Kidney (tissue), 14 donors: ENCODE data around the gene LPCAT3. TPM values are rescaled to one million over a fixed set of nuclear protein-coding genes. Genes with fewer than 3 reads are reported as not detected.

Experiments
- DNase-seq, 5 donors: peaks; one replicate each; pipeline ENCODE4 v3.0.0-alpha.2; 2013 to 2020
- FAIRE-seq: peaks from 2 replicates; lab custom pipeline; 2012; peaks lifted over from hg19 to GRCh38; lab: Jason Lieb, UNC
- H3K27ac ChIP-seq, 2 donors: one replicate each; pipeline ENCODE4 v1.7.0; 2013; ENCODE audit warnings: low read depth in 2 of 2, low read length in 2 of 2, inconsistent platforms in 1 of 2
- H3K27me3 ChIP-seq: one replicate; pipeline ENCODE4 v1.7.1; 2013; ENCODE audit warnings: low read length, inconsistent platforms; ENCODE audit not compliant: control insufficient read depth, insufficient read depth
- H3K36me3 ChIP-seq, 3 donors: one replicate each; pipeline versions ENCODE4 v1.7.0 to v1.7.1; 2013; ENCODE audit warnings: low read length in 3 of 3, control low read depth in 1 of 3, inconsistent platforms in 1 of 3; ENCODE audit not compliant: insufficient read depth in 3 of 3, control insufficient read depth in 2 of 3
- H3K4me1 ChIP-seq, 3 donors: one replicate each; pipeline versions ENCODE4 v1.7.0 to v1.7.1; 2013; ENCODE audit warnings: low read length in 3 of 3, inconsistent platforms in 1 of 3, low read depth in 1 of 3; ENCODE audit not compliant: control insufficient read depth in 2 of 3, insufficient read depth in 2 of 3
- H3K4me3 ChIP-seq, 3 donors: one replicate each; pipeline versions ENCODE4 v1.7.0 to v1.8.1; 2013; ENCODE audit warnings: low read length in 3 of 3, control low read depth in 1 of 3, inconsistent platforms in 1 of 3
- H3K9ac ChIP-seq, 3 donors: one replicate each; pipeline versions ENCODE4 v1.7.0 to v1.7.1; 2013; ENCODE audit warnings: low read length in 3 of 3, control low read depth in 1 of 3, inconsistent platforms in 1 of 3
- H3K9me3 ChIP-seq, 3 donors: one replicate each; pipeline versions ENCODE4 v1.7.0 to v1.7.1; 2013; ENCODE audit warnings: low read length in 3 of 3, control low read depth in 1 of 3, inconsistent platforms in 1 of 3; ENCODE audit not compliant: control insufficient read depth in 2 of 3, insufficient read depth in 1 of 3
- CTCF ChIP-seq: IDR thresholded peaks from 3 replicates; pipeline ENCODE4 v1.5.1; 2012; ENCODE audit warnings: mild to moderate bottlenecking, moderate library complexity, borderline replicate concordance; ENCODE audit not compliant: insufficient read depth; ENCODE audit errors: extremely low read depth
- intact Hi-C: fragments of 100-400 bp; cut with DNase I; formaldehyde crosslinking; loops from one replicate; pipeline ENCODE4 v1.11.1; 2022
- polyA plus RNA-seq: library from polyadenylated mRNA; stranded (reverse); fragments of 350-450 nt; fragmentation: Illumina TruSeq; extraction: RNeasy Lipid Tissue Mini Kit (QIAGEN cat#74804); gene quantifications from one replicate; pipeline ENCODE4 v1.2.3, GENCODE V29; 2014; ENCODE audit warnings: low read depth, low replicate concordance; ENCODE audit not compliant: insufficient read depth
- total RNA-seq: library from RNA; stranded (reverse); fragmentation: NEBNext Ultra II Directional; extraction: Animal tissue kit (Norgen Biotek cat#: 25700); gene quantifications from one replicate; pipeline ENCODE4 v1.2.1, GENCODE V29; 2021
- donor health status: control.
- donor health status: control.
- donor health status: control.
- donor health status: control.
- donor health status: control.
- donor health status: DM: yes; HTN: yes; CAD: no.
- donor health status: Normal renal cell carcinoma (clear cell type).

Gene LPCAT3
- total and polyA plus RNA-seq, 2 donors from 2014 or later = 59.2 to 77.8 TPM

DNA sequence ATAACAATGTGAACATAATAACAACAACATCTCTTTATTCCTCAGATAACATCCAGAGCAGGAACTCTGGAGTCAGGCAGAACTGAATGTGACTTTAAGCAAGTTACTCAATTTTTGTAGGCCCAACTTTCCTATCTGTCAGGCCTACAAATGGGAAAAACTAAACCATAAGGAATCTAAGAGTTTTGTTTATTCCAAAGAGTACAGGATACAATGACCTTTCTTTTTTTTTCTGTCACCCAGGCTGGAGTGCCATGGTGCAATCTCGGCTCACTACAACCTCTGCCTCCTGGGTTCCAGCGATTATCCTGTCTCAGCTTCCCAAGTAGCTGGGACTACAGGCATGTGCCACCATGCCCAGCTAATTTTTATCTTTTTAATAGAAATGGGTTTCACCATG lies 9.4 kb downstream of the LPCAT3 start:
- DNase-seq (no peak), FAIRE-seq (no peak)
- Histone ChIP-seq H3K36me3 (peaks cover 2 to 16% (median 2%) of the 10 kb centered on the region in 3 donors), H3K4me3 (no peak overlapping the region), H3K27me3 (no peaks in the 10 kb centered on the region), H3K9me3 (no peaks in the 10 kb centered on the region), H3K9ac (no peak overlapping the region), H3K4me1 (peaks cover 0 to 25% (median 6%) of the 10 kb centered on the region in 3 donors), H3K27ac (no peak overlapping the region)
- TF ChIP-seq CTCF = no peak
- intact Hi-C loops = no loop called here

DNA sequence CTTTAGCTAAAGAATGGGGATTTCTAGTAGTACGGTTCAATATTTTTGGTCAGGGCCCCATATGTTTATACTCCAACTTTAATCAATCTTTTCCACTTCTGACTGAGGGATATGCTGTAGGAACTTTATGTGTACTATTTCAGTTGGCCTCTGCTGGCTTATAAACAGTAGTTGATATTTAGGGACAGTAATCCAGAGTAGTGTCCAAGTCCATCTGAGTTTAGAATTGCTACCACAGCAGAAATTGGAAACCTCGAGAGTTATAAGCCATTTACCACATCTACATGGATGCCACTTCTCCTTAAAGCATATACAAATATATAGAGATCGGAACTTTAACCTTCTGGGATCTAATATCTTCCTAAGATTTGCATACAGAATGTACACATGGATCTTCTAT lies 11.6 kb downstream of the LPCAT3 start:
- DNase-seq = no peak
- H3K4me3 ChIP-seq = no peak overlapping the region
- no peaks in the 10 kb centered on the region for H3K27me3 ChIP-seq
- no peaks in the 10 kb centered on the region for H3K9me3 ChIP-seq
- intact Hi-C loops = no loop called here
- no peak for TF ChIP-seq CTCF
- H3K4me1 ChIP-seq = peaks cover 0 to 9% (median 0%) of the 10 kb centered on the region in 3 donors
- no peak overlapping the region for H3K9ac ChIP-seq
- FAIRE-seq = no peak
- H3K27ac ChIP-seq = no peak overlapping the region
- peaks cover 0 to 16% (median 2%) of the 10 kb centered on the region in 3 donors for H3K36me3 ChIP-seq

- H3K9me3 ChIP-seq = no peaks in the 10 kb centered on the region
- intact Hi-C loops = no loop called here
- H3K27me3 ChIP-seq = no peaks in the 10 kb centered on the region
- H3K36me3 ChIP-seq = peaks cover 0 to 17% (median 2%) of the 10 kb centered on the region in 3 donors
- no peak for TF ChIP-seq CTCF
- no peak for DNase-seq
- H3K27ac ChIP-seq = no peak overlapping the region
- H3K4me3 ChIP-seq = no peak overlapping the region
- H3K4me1 ChIP-seq = peaks cover 0 to 9% (median 0%) of the 10 kb centered on the region in 3 donors
- FAIRE-seq = no peak
- no peak overlapping the region for H3K9ac ChIP-seq
Measured at GRCh38 chr12:7005311-7005710, 13.0 kb downstream of the LPCAT3 start.

GRCh38 chr12:7004840-7005239 lies 13.4 kb downstream of the LPCAT3 start:
- Histone ChIP-seq H3K4me1 (peaks cover 0 to 4% (median 0%) of the 10 kb centered on the region in 3 donors), H3K27ac (no peak overlapping the region), H3K9me3 (no peaks in the 10 kb centered on the region), H3K9ac (no peak overlapping the region), H3K27me3 (no peaks in the 10 kb centered on the region), H3K36me3 (peaks cover 0 to 15% (median 2%) of the 10 kb centered on the region in 3 donors), H3K4me3 (no peak overlapping the region)
- TF ChIP-seq CTCF = no peak
- intact Hi-C loops = no loop called here
- FAIRE-seq (no peak), DNase-seq (no peak)
